WTC11 (cell line): Measurements from ENCODE around the gene ZFAND3. TPM values are rescaled to one million over a fixed set of nuclear protein-coding genes. Genes with fewer than 3 reads are reported as not detected.

Experiments
- ATAC-seq: fragments of 200-7000 bp; cut with Tn5 transposase; 2 replicates; pipeline ENCODE4 v1.10.0; 2021; ENCODE audit warnings: mild to moderate bottlenecking, moderate library complexity
- CTCF ChIA-PET: fragments of 300-600 bp; sonication (Branson Sonifier 250); formaldehyde crosslinking; loops from one replicate; lab custom pipeline; 2021; ENCODE audit warnings: antibody characterized with exemption; lab: Charles Lee
- POLR2A ChIA-PET: fragments of 350-600 bp; sonication (Branson Sonifier 250); formaldehyde crosslinking; loops from one replicate; lab custom pipeline; 2021; ENCODE audit warnings: antibody characterized with exemption; lab: Charles Lee
- DNase-seq: peaks from one replicate; pipeline ENCODE4 v3.0.0; 2021; ENCODE audit warnings: low spot score
- H3K27ac Mint-ChIP-seq: 2 replicates; pipeline ENCODE4 v1.8.0; 2021; ENCODE audit warnings: mixed read lengths
- H3K27me3 Mint-ChIP-seq: 2 replicates; pipeline ENCODE4 v1.8.0; 2021; ENCODE audit warnings: low read depth, mild to moderate bottlenecking, moderate library complexity, mixed read lengths
- H3K36me3 Mint-ChIP-seq: 2 replicates; pipeline ENCODE4 v1.8.0; 2021; ENCODE audit warnings: mixed read lengths
- H3K4me1 Mint-ChIP-seq: 2 replicates; pipeline ENCODE4 v1.8.0; 2022; ENCODE audit warnings: mixed read lengths
- H3K4me3 Mint-ChIP-seq: 2 replicates; pipeline ENCODE4 v1.8.0; 2021; ENCODE audit warnings: mild to moderate bottlenecking, moderate library complexity, mixed read lengths
- H3K9me3 Mint-ChIP-seq: 2 replicates; pipeline ENCODE4 v1.8.0; 2021; ENCODE audit warnings: mixed read lengths
- AFF4 ChIP-seq: sonication (generic); formaldehyde crosslinking; IDR thresholded peaks from 2 replicates; pipeline ENCODE4 v1.8.1; 2023; ENCODE audit warnings: mild to moderate bottlenecking, missing genetic modification reagents, borderline replicate concordance
- ATF1 ChIP-seq: sonication (generic); formaldehyde crosslinking; IDR thresholded peaks from 2 replicates; pipeline ENCODE4 v1.8.1; 2023; ENCODE audit warnings: mild to moderate bottlenecking, moderate library complexity, missing genetic modification reagents
- CDX4 ChIP-seq: fragments of 250-450 bp; sonication (Bioruptor Pico); IDR thresholded peaks from 2 replicates; pipeline ENCODE4 v1.9.0; 2021; ENCODE audit warnings: moderate library complexity, mild to moderate bottlenecking, inconsistent platforms, borderline replicate concordance
- CREM ChIP-seq: sonication (generic); formaldehyde crosslinking; IDR thresholded peaks from 2 replicates; pipeline ENCODE4 v1.8.1; 2022; ENCODE audit warnings: mild to moderate bottlenecking, missing genetic modification reagents, moderate library complexity
- CTCF ChIP-seq: fragments of 200-600 bp; IDR thresholded peaks from 2 replicates; pipeline ENCODE4 v1.8.0; 2022; ENCODE audit warnings: antibody characterized with exemption
- E2F1 ChIP-seq: sonication (generic); formaldehyde crosslinking; IDR thresholded peaks from 2 replicates; pipeline ENCODE4 v1.8.0; 2022; ENCODE audit warnings: mild to moderate bottlenecking, missing genetic modification reagents
- E2F5 ChIP-seq: sonication (generic); formaldehyde crosslinking; IDR thresholded peaks from 2 replicates; pipeline ENCODE4 v1.8.1; 2022; ENCODE audit warnings: mild to moderate bottlenecking, moderate library complexity, missing genetic modification reagents
- ETV6 ChIP-seq: sonication (generic); formaldehyde crosslinking; IDR thresholded peaks from 2 replicates; pipeline ENCODE4 v1.8.1; 2022; ENCODE audit warnings: mild to moderate bottlenecking, missing genetic modification reagents
- FOXJ3 ChIP-seq: sonication (generic); formaldehyde crosslinking; IDR thresholded peaks from 2 replicates; pipeline ENCODE4 v1.9.0; 2021; ENCODE audit warnings: missing genetic modification reagents, mild to moderate bottlenecking, borderline replicate concordance
- FOXP4 ChIP-seq: sonication (generic); formaldehyde crosslinking; IDR thresholded peaks from 2 replicates; pipeline ENCODE4 v1.8.0; 2022; ENCODE audit warnings: mild to moderate bottlenecking, missing genetic modification reagents
- GTF2I ChIP-seq: fragments of 250-450 bp; sonication (Bioruptor Pico); conservative IDR thresholded peaks from 2 replicates; pipeline ENCODE4 v1.4.0; 2021; ENCODE audit warnings: mild to moderate bottlenecking
- JUN ChIP-seq: sonication (generic); formaldehyde crosslinking; IDR thresholded peaks from 2 replicates; pipeline ENCODE4 v1.8.0; 2023; ENCODE audit warnings: mild to moderate bottlenecking, missing genetic modification reagents
- NFE2L1 ChIP-seq: sonication (generic); formaldehyde crosslinking; IDR thresholded peaks from 2 replicates; pipeline ENCODE4 v1.8.1; 2023; ENCODE audit warnings: missing genetic modification reagents
- RELA ChIP-seq: sonication (generic); formaldehyde crosslinking; IDR thresholded peaks from 2 replicates; pipeline ENCODE4 v1.8.1; 2022; ENCODE audit warnings: missing genetic modification reagents, mild to moderate bottlenecking, borderline replicate concordance
- TEAD4 ChIP-seq: sonication (generic); formaldehyde crosslinking; IDR thresholded peaks from 2 replicates; pipeline ENCODE4 v1.8.0; 2022; ENCODE audit warnings: mild to moderate bottlenecking, missing genetic modification reagents
- TP53 ChIP-seq: sonication (generic); formaldehyde crosslinking; IDR thresholded peaks from 2 replicates; pipeline ENCODE4 v1.8.1; 2023; ENCODE audit warnings: mild to moderate bottlenecking, missing genetic modification reagents
- ZMAT4 ChIP-seq: fragments of 250-450 bp; sonication (Bioruptor Pico); IDR thresholded peaks from 2 replicates; pipeline ENCODE4 v1.9.0; 2021; ENCODE audit warnings: mild to moderate bottlenecking
- ZNF263 ChIP-seq: sonication (generic); formaldehyde crosslinking; IDR thresholded peaks from 2 replicates; pipeline ENCODE4 v1.8.1; 2022; ENCODE audit warnings: low read depth, mild to moderate bottlenecking, moderate library complexity, missing genetic modification reagents
- ZNF281 ChIP-seq: sonication (generic); formaldehyde crosslinking; IDR thresholded peaks from 2 replicates; pipeline ENCODE4 v1.8.0; 2023; ENCODE audit warnings: mild to moderate bottlenecking, missing genetic modification reagents
- ZNF423 ChIP-seq: fragments of 250-450 bp; sonication (Bioruptor Pico); IDR thresholded peaks from 2 replicates; pipeline ENCODE4 v2.1.2; 2022; ENCODE audit warnings: mild to moderate bottlenecking, moderate library complexity
- ZNF671 ChIP-seq: fragments of 250-450 bp; sonication (Bioruptor Pico); IDR thresholded peaks from 2 replicates; pipeline ENCODE4 v1.8.0; 2021; ENCODE audit warnings: mild to moderate bottlenecking
- ZSCAN18 ChIP-seq: fragments of 250-450 bp; sonication (Bioruptor Pico); IDR thresholded peaks from 2 replicates; pipeline ENCODE4 v2.1.2; 2022; ENCODE audit warnings: mild to moderate bottlenecking, moderate library complexity
- total RNA-seq: library from RNA; stranded (reverse); gene quantifications from 3 replicates; pipeline ENCODE4 v1.2.3, GENCODE V29; 2021

The ZFAND3 gene
- total RNA-seq, 1 experiment from 2014 or later = 50.3 TPM

- TF ChIP-seq AFF4 (CRISPR knock-in tag) (no peak), CTCF (no peak), ZNF281 (CRISPR knock-in tag) (no peak), ZNF423 (CRISPR knock-in tag) (no peak), ATF1 (CRISPR knock-in tag) (no peak), ZNF671 (CRISPR knock-in tag) (no peak), ETV6 (CRISPR knock-in tag) (no peak), JUN (no peak), CREM (CRISPR knock-in tag) (no peak), ZSCAN18 (CRISPR knock-in tag) (no peak), E2F5 (CRISPR knock-in tag) (no peak)
- TF ChIP-seq, all 79 proteins: peak for 0
Observed at GRCh38 chr6:37862430-37862829, 42.9 kb downstream of the ZFAND3 start (continued).

GRCh38 chr6:37862992-37863391, 43.5 kb downstream of the ZFAND3 start:
- no peak for DNase-seq
- POLR2A ChIA-PET = no interaction called here
- Mint-ChIP-seq H3K27me3 (no peaks in the 10 kb centered on the region), H3K36me3 (no peaks in the 10 kb centered on the region), H3K9me3 (no peaks in the 10 kb centered on the region), H3K4me1 (peaks cover 29% of the 10 kb centered on the region), H3K4me3 (no peak overlapping the region), H3K27ac (no peak overlapping the region)
- CTCF ChIA-PET = interaction anchor here (0.6 to 1.1 kb wide), 2 partner anchors 8 to 45 kb away, joined by 3 to 4 read pairs; no protein-coding TSS in a partner anchor
- ATAC-seq = no peak
- TF ChIP-seq E2F1 (CRISPR knock-in tag) (no peak), FOXJ3 (CRISPR knock-in tag) (no peak), TP53 (CRISPR knock-in tag) (no peak), TEAD4 (no peak), ZNF263 (CRISPR knock-in tag) (no peak), FOXP4 (no peak), ATF1 (CRISPR knock-in tag) (no peak), RELA (CRISPR knock-in tag) (no peak), ZMAT4 (CRISPR knock-in tag) (no peak), CDX4 (CRISPR knock-in tag) (no peak), NFE2L1 (CRISPR knock-in tag) (no peak), JUN (no peak), GTF2I (CRISPR knock-in tag) (no peak)
